Vagina (tissue), 2 donors: ENCODE data around the gene ARHGAP8. TPM values are rescaled to one million over a fixed set of nuclear protein-coding genes. Genes with fewer than 3 reads are reported as not detected.

ENCODE experiments used
- DNase-seq, 2 donors: peaks; one replicate each; pipeline ENCODE4 v3.0.0-alpha.2; 2017; ENCODE audit errors: extremely low spot score in 2 of 2
- H3K27ac ChIP-seq: fragments of 200-600 bp; sonication (generic); one replicate; pipeline ENCODE4 v1.5.1; 2019
- H3K27me3 ChIP-seq: fragments of 200-600 bp; sonication (generic); one replicate; pipeline ENCODE4 v1.5.1; 2019
- H3K36me3 ChIP-seq, 2 donors: fragments of 200-600 bp; sonication (generic); one replicate each; pipeline ENCODE4 v1.5.1; 2017 to 2019
- H3K4me1 ChIP-seq: fragments of 200-600 bp; sonication (generic); one replicate; pipeline ENCODE4 v1.5.1; 2019
- H3K4me3 ChIP-seq, 2 donors: fragments of 200-600 bp; sonication (generic); 1 replicate in 1 of 2; 2 replicates in 1 of 2; pipeline ENCODE4 v1.5.1; 2016 to 2019
- H3K9me3 ChIP-seq: fragments of 200-600 bp; sonication (generic); one replicate; pipeline ENCODE4 v1.5.1; 2019
- CTCF ChIP-seq, 3 experiments: fragments of 450-650 bp in 2 of 3; fragments of 200-600 bp in 1 of 3; sonication (generic) in 1 of 3; IDR thresholded peaks; one replicate each; pipeline ENCODE4 v1.5.1; 2017 to 2019; ENCODE audit warnings: antibody characterized with exemption in 3 of 3, mild to moderate bottlenecking in 2 of 3, moderate library complexity in 2 of 3
- POLR2A ChIP-seq, 2 donors: fragments of 450-650 bp; IDR thresholded peaks; one replicate each; pipeline ENCODE4 v1.6.1; 2017; ENCODE audit warnings: antibody characterized with exemption in 2 of 2, mild to moderate bottlenecking in 2 of 2, moderate library complexity in 2 of 2
- POLR2AphosphoS5 ChIP-seq, 2 donors: sonication (generic); formaldehyde crosslinking; IDR thresholded peaks; one replicate each; pipeline ENCODE4 v1.9.0; 2017; ENCODE audit warnings: antibody characterized with exemption in 2 of 2, mild to moderate bottlenecking in 2 of 2, low read depth in 1 of 2; ENCODE audit not compliant: insufficient read depth in 1 of 2
- intact Hi-C: fragments of 100-400 bp; cut with DNase I; formaldehyde crosslinking; loops from one replicate; pipeline ENCODE4 v1.15.1; 2023
- total RNA-seq: library from RNA; depleted of rRNA; stranded (reverse); fragments of >200 nt; gene quantifications from one replicate; pipeline ENCODE4 v1.2.3, GENCODE V29; 2016

ARHGAP8 gene
- total RNA-seq, 1 donor from 2014 or later = 9.3 TPM

- no peaks in the 10 kb centered on the region for H3K27me3 ChIP-seq
- no peak overlapping the region for H3K27ac ChIP-seq
- no peaks in the 10 kb centered on the region for H3K4me1 ChIP-seq
- no peaks in the 10 kb centered on the region for H3K9me3 ChIP-seq
- H3K36me3 ChIP-seq = no peaks in the 10 kb centered on the region
- intact Hi-C loops = no loop called here
- TF ChIP-seq POLR2A (IDR thresholded peaks at IDR 0.05) (no peak), CTCF (IDR thresholded peaks at IDR 0.05) (no peak), POLR2AphosphoS5 (IDR thresholded peaks at IDR 0.05; ENCODE audit: insufficient read depth in 1 of 2, low read depth in 1 of 2) (no peak)
- H3K4me3 ChIP-seq = no peak overlapping the region
- no peak for DNase-seq
Measured at GRCh38 chr22:44845191-44845590, 92.8 kb downstream of the ARHGAP8 start.

DNA sequence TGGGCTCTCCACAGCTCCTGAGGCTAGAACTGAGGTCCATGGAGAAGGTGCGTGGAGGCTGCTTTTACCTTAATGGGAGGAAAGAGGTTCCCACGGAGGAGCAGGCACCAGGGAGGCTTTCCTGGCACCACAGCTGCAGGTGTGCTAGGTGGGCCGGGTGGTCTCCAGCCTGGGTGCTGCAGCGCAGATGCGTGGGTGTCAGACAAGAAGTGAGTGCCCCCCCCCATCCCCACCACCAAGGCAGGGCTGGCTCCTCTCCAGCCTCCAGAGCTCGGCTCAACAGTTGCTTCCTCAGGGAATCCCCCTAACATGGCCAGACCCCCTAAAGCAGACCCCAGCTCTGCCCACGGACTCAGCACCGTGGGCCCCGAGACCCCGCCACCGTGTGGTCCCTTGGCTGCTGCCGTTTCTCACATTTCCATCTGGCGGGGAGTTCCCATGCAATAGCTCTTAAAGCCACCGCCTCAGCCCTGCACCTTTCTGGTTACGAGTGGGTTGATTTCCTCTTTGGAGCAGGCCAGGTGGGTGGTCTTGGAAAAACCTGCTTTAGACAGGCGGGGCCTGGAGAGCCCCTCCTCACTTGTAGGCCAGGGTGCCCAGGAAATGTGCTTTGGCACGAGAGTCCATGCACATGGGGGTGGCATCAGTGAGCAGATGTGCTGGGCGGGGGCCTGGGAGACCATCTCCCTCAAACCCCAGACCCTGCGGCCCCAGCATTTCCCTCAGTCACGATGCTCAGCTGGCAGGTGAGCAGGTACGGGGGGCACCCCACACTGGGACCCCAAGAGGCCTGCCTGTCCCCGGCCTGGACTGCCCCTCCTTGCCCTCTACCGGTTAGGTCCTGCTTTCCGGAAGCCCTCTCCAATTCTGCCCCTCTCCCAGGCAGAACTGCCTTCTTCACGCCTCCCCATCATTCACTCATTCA is 93.7 kb downstream of the ARHGAP8 start:
- Histone ChIP-seq H3K9me3 (no peaks in the 10 kb centered on the region), H3K4me1 (no peaks in the 10 kb centered on the region), H3K36me3 (no peaks in the 10 kb centered on the region), H3K4me3 (no peak overlapping the region), H3K27ac (no peak overlapping the region), H3K27me3 (no peaks in the 10 kb centered on the region)
- intact Hi-C loops = no loop called here
- no peak for DNase-seq
- TF ChIP-seq CTCF (IDR thresholded peaks at IDR 0.05) = no peak

DNA sequence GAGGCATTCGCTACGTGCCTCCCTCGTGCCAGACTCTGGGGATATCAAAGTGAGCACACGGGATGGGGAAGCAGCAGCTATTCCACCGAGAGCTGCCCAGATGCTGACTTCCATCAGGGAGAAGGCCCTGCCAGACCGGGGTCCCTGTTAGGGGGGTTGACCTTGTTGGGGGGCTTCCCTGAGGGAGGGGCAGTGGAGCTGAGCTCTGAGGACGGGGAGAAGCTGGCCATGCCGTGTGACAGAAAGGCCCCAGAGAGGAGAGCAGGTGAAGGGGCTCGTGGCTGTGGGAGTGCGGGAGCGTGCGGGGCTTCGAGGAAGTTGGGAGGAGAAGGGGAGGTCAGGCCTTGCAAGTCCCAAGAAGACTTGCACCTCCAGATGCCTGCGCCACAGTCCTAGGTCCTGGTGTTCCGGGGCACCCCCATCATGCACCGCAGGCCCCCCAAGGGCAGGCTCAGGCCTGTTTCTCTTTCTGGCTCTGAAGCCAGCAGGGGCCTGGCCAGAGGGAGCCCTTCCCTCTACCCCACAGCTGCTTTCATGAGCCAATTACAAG is 94.4 kb downstream of the ARHGAP8 start:
- Histone ChIP-seq H3K4me3 (no peak overlapping the region), H3K27ac (no peak overlapping the region), H3K9me3 (no peaks in the 10 kb centered on the region), H3K36me3 (no peaks in the 10 kb centered on the region), H3K4me1 (no peaks in the 10 kb centered on the region), H3K27me3 (no peaks in the 10 kb centered on the region)
- intact Hi-C loops = no loop called here
- no peak for DNase-seq
- TF ChIP-seq POLR2AphosphoS5 (IDR thresholded peaks at IDR 0.05; ENCODE audit: insufficient read depth in 1 of 2, low read depth in 1 of 2) (no peak), CTCF (IDR thresholded peaks at IDR 0.05) (no peak), POLR2A (IDR thresholded peaks at IDR 0.05) (no peak)

GRCh38 chr22:44847380-44847779 is 95.0 kb downstream of the ARHGAP8 start:
- DNase-seq = no peak
- no peaks in the 10 kb centered on the region for H3K27me3 ChIP-seq
- intact Hi-C loops = no loop called here
- no peaks in the 10 kb centered on the region for H3K4me1 ChIP-seq
- H3K36me3 ChIP-seq = no peaks in the 10 kb centered on the region
- no peak overlapping the region for H3K4me3 ChIP-seq
- TF ChIP-seq POLR2AphosphoS5 (IDR thresholded peaks at IDR 0.05; ENCODE audit: insufficient read depth in 1 of 2, low read depth in 1 of 2) = no peak
- TF ChIP-seq CTCF (IDR thresholded peaks at IDR 0.05) = no peak
- TF ChIP-seq POLR2A (IDR thresholded peaks at IDR 0.05) = no peak
- H3K27ac ChIP-seq = no peak overlapping the region
- H3K9me3 ChIP-seq = no peaks in the 10 kb centered on the region

DNA sequence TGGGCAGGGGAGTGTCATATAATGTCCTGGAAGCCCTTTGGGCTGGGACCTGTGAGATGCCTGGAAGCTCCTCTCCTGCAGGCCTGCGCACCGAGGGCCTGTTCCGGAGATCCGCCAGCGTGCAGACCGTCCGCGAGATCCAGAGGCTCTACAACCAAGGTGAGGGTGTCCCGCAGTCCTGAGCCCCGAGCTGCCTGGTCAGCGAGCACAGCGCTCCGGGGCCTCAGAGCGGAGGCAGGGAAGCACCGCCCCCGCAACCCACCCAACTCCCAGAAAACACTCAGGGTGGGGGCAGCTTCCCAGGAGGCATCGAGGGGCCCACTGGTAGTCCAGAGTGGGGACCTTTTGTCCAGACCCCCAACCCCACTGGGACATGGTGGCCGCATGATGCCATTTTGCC is 95.5 kb downstream of the ARHGAP8 start:
- H3K36me3 ChIP-seq = no peaks in the 10 kb centered on the region
- DNase-seq = no peak
- intact Hi-C loops = no loop called here
- H3K27me3 ChIP-seq = no peaks in the 10 kb centered on the region
- H3K9me3 ChIP-seq = no peaks in the 10 kb centered on the region
- H3K27ac ChIP-seq = no peak overlapping the region
- no peaks in the 10 kb centered on the region for H3K4me1 ChIP-seq
- no peak overlapping the region for H3K4me3 ChIP-seq
- TF ChIP-seq CTCF (IDR thresholded peaks at IDR 0.05) (no peak), POLR2A (IDR thresholded peaks at IDR 0.05) (no peak), POLR2AphosphoS5 (IDR thresholded peaks at IDR 0.05; ENCODE audit: insufficient read depth in 1 of 2, low read depth in 1 of 2) (no peak)
